MCF 10A (cell line): Measurements from ENCODE around the gene CKAP2L. TPM values are rescaled to one million over a fixed set of nuclear protein-coding genes. Genes with fewer than 3 reads are reported as not detected.

Experiments used
- BruUV-seq: library from RNA; stranded (reverse); fragments of 400-500 nt; replicated peaks from 2 replicates; lab custom pipeline; 2021; lab: Mats Ljungman, UMichigan
- CTCF ChIA-PET: fragments of 300-600 bp; sonication (Branson Sonifier 250); formaldehyde crosslinking; extraction: SDS; loops from one replicate; lab custom pipeline; 2021; ENCODE audit warnings: antibody characterized with exemption, inconsistent platforms; lab: Yijun Ruan, JAX
- POLR2A ChIA-PET: fragments of 300-600, 350-650 bp; sonication (Branson Sonifier 250); formaldehyde crosslinking; extraction: SDS; loops from one replicate; lab custom pipeline; 2020; ENCODE audit warnings: antibody characterized with exemption, inconsistent platforms; lab: Yijun Ruan, JAX
- DNase-seq: peaks from one replicate; pipeline ENCODE4 v3.0.0-alpha.2; 2018; ENCODE audit not compliant: unreplicated experiment
- H3K27ac Mint-ChIP-seq: one replicate; pipeline ENCODE4 v1.8.0; 2022; ENCODE audit warnings: mild to moderate bottlenecking, low read depth, mixed read lengths; ENCODE audit not compliant: unreplicated experiment
- H3K27me3 Mint-ChIP-seq: one replicate; pipeline ENCODE4 v1.8.0; 2022; ENCODE audit warnings: mixed read lengths; ENCODE audit not compliant: insufficient read depth, unreplicated experiment
- H3K36me3 Mint-ChIP-seq: one replicate; pipeline ENCODE4 v1.8.0; 2022; ENCODE audit warnings: mild to moderate bottlenecking, moderate library complexity, mixed read lengths; ENCODE audit not compliant: insufficient read depth, unreplicated experiment
- H3K4me1 Mint-ChIP-seq: one replicate; pipeline ENCODE4 v1.8.0; 2022; ENCODE audit warnings: mixed read lengths; ENCODE audit not compliant: insufficient read depth, unreplicated experiment
- H3K4me3 Mint-ChIP-seq: one replicate; pipeline ENCODE4 v1.8.0; 2022; ENCODE audit warnings: mild to moderate bottlenecking, moderate library complexity, mixed read lengths; ENCODE audit not compliant: unreplicated experiment
- H3K9me3 Mint-ChIP-seq: one replicate; pipeline ENCODE4 v1.8.0; 2022; ENCODE audit warnings: mixed read lengths; ENCODE audit not compliant: unreplicated experiment
- CTCF ChIP-seq: fragments of 200-600 bp; IDR thresholded peaks from one replicate; pipeline ENCODE4 v1.8.0; 2022; ENCODE audit warnings: antibody characterized with exemption, mild to moderate bottlenecking; ENCODE audit not compliant: unreplicated experiment
- intact Hi-C: fragments of 100-400 bp; cut with micrococcal nuclease; formaldehyde crosslinking; loops from 2 replicates; pipeline ENCODE4 v1.14.1; 2022
- total RNA-seq: library from RNA; stranded (reverse); gene quantifications from 2 replicates; pipeline ENCODE4 v1.2.3, GENCODE V29; 2022

The CKAP2L gene
- total RNA-seq, 1 experiment from 2014 or later: 21.6 TPM

- H3K4me1 Mint-ChIP-seq: peaks cover 33% of the 10 kb centered on the region
Measured at GRCh38 chr2:112754564-112754963, 9.8 kb downstream of the CKAP2L start.

GRCh38 chr2:112752667-112753066 is 11.7 kb downstream of the CKAP2L start:
- Mint-ChIP-seq H3K27me3 (no peaks in the 10 kb centered on the region), H3K9me3 (no peaks in the 10 kb centered on the region), H3K4me3 (no peak overlapping the region), H3K27ac (peak overlapping the region; percentile 28), H3K36me3 (peaks cover 7% of the 10 kb centered on the region), H3K4me1 (peaks cover 24% of the 10 kb centered on the region)
- DNase-seq: no peak
- intact Hi-C loops: no loop called here
- ChIA-PET POLR2A (interaction anchor here (0.7 to 2.3 kb wide), 4 partner anchors 31 to 129 kb away, joined by 3 to 10 read pairs (median 4); no protein-coding TSS in a partner anchor), CTCF (interaction anchor here (0.6 to 11.0 kb wide), 9 partner anchors 10 to 207 kb away, joined by 3 to 268 read pairs (median 4); no protein-coding TSS in a partner anchor)
- no TSS peak for BruUV-seq
- TF ChIP-seq CTCF: no peak

More at GRCh38 chr2:112754564-112754963, 9.8 kb downstream of the CKAP2L start:
- no TSS peak for BruUV-seq
- Mint-ChIP-seq H3K27ac (no peak overlapping the region), H3K9me3 (no peaks in the 10 kb centered on the region), H3K4me3 (no peak overlapping the region), H3K27me3 (no peaks in the 10 kb centered on the region), H3K36me3 (peaks cover 15% of the 10 kb centered on the region)
- intact Hi-C loops: no loop called here
- no peak for DNase-seq
- no peak for TF ChIP-seq CTCF
- CTCF ChIA-PET: interaction anchor here (0.6 to 11.0 kb wide), 6 partner anchors 12 to 444 kb away, joined by 4 to 268 read pairs (median 6); no protein-coding TSS in a partner anchor
- POLR2A ChIA-PET: interaction anchor here (0.6 to 1.2 kb wide), 3 partner anchors 60 to 137 kb away, joined by 3 read pairs; no protein-coding TSS in a partner anchor

GRCh38 chr2:112751451-112752197 is 12.8 kb downstream of the CKAP2L start:
- Mint-ChIP-seq H3K9me3 (no peaks in the 10 kb centered on the region), H3K27ac (peak overlapping the region; percentile 28), H3K4me1 (peaks cover 23% of the 10 kb centered on the region), H3K36me3 (peaks cover 7% of the 10 kb centered on the region), H3K4me3 (no peak overlapping the region), H3K27me3 (no peaks in the 10 kb centered on the region)
- no TSS peak for BruUV-seq
- CTCF ChIA-PET: interaction anchor here (0.8 to 11.0 kb wide), 6 partner anchors 131 to 208 kb away, joined by 3 to 268 read pairs (median 8); no protein-coding TSS in a partner anchor
- intact Hi-C loops: no loop called here
- no peak for TF ChIP-seq CTCF
- no peak for DNase-seq
- POLR2A ChIA-PET: interaction anchor here (0.9 to 2.3 kb wide), 4 partner anchors 12 to 130 kb away, joined by 3 to 10 read pairs (median 4); no protein-coding TSS in a partner anchor

- Mint-ChIP-seq H3K27ac (peak overlapping the region; percentile 74), H3K27me3 (no peaks in the 10 kb centered on the region), H3K9me3 (no peaks in the 10 kb centered on the region), H3K4me1 (peaks cover 23% of the 10 kb centered on the region), H3K36me3 (peaks cover 10% of the 10 kb centered on the region), H3K4me3 (no peak overlapping the region)
- no peak for TF ChIP-seq CTCF
- ChIA-PET CTCF (interaction anchor here (0.6 to 11.0 kb wide), 33 partner anchors 10 to 1167 kb away, joined by 3 to 268 read pairs (median 6); partner anchors contain the start of gene IL1B), POLR2A (interaction anchor here (1.0 to 3.5 kb wide), 3 partner anchors 12 to 329 kb away, joined by 3 to 34 read pairs (median 3); no protein-coding TSS in a partner anchor)
- intact Hi-C loops: no loop called here
- no TSS peak for BruUV-seq
- DNase-seq: no peak
Measured at GRCh38 chr2:112750560-112750843, 13.9 kb downstream of the CKAP2L start.
